ENCODE results near the gene CCL28. TPM values are rescaled to one million over a fixed set of nuclear protein-coding genes. Genes with fewer than 3 reads are reported as not detected.

CCL28 gene
- total and polyA plus RNA-seq, 10 of the 15 experiments (the other 5 are each of a cell fraction or from before 2014, with no cell fraction given): 1.5 to 7.5 (median 4.4) TPM

DNA sequence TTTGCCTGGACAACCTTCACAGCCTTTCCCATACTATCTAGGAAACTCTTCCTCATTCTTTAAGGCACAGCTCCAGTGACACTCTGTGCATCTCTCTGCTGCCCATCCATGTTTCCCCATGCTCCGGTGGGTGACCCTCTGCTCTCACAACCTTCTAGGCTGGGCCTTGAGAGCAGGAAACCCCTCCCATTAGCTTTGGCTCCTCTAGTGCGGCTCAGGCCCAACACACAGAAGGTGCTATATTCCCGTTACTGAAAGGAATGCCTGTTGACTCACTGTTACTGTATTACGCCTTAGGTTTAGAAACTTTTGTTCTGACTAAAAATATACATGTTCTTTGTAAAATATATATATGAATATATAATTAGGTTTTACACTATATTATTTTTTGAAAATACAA is 8.1 kb upstream of the CCL28 start:
- FAIRE-seq: no peak
- H3K27me3 ChIP-seq (replicated peaks in 1 of 2; ENCODE audit: control insufficient read depth in 2 of 2, insufficient read depth in 2 of 2, low read length in 1 of 2): no peaks in the 10 kb centered on the region
- ChIA-PET POLR2A (no interaction called here), SMC1A (ENCODE audit: uncharacterized antibody, unreplicated experiment) (no interaction called here), RAD21 (ENCODE audit: unreplicated experiment) (no interaction called here), CTCF (interaction anchor here (1.1 kb wide), 1 partner anchor 58 kb away, joined by 3 read pairs; no protein-coding TSS in a partner anchor)
- H2AFZ ChIP-seq (ENCODE audit: control insufficient read depth, low read depth, low read length): no peak overlapping the region
- H3K36me3 ChIP-seq (ENCODE audit: control insufficient read depth in 2 of 2, insufficient read depth in 2 of 2, low read length in 1 of 2): no peaks in the 10 kb centered on the region
- in situ Hi-C loops (cut with MboI) (no loop called here), intact Hi-C loops (cut with micrococcal nuclease; ENCODE audit: unreplicated experiment) (no loop called here)
- H3K4me1 ChIP-seq (ENCODE audit: control insufficient read depth, insufficient read depth, low read length): no peaks in the 10 kb centered on the region
- no peak for ATAC-seq
- no peak for TF ChIP-seq SP1 (IDR thresholded peaks at IDR 0.05; ENCODE audit: low read depth, low read length)
- no peak for TF ChIP-seq SUZ12 (IDR thresholded peaks at IDR 0.05; ENCODE audit: unreplicated experiment)
- no peak for TF ChIP-seq PAX5 (IDR thresholded peaks at IDR 0.05; ENCODE audit: borderline replicate concordance, low read depth, low read length)
- TF ChIP-seq, protein P1, sequence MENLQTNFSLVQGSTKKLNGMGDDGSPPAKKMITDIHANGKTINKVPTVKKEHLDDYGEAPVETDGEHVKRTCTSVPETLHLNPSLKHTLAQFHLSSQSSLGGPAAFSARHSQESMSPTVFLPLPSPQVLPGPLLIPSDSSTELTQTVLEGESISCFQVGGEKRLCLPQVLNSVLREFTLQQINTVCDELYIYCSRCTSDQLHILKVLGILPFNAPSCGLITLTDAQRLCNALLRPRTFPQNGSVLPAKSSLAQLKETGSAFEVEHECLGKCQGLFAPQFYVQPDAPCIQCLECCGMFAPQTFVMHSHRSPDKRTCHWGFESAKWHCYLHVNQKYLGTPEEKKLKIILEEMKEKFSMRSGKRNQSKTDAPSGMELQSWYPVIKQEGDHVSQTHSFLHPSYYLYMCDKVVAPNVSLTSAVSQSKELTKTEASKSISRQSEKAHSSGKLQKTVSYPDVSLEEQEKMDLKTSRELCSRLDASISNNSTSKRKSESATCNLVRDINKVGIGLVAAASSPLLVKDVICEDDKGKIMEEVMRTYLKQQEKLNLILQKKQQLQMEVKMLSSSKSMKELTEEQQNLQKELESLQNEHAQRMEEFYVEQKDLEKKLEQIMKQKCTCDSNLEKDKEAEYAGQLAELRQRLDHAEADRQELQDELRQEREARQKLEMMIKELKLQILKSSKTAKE (IDR thresholded peaks at IDR 0.05; ENCODE audit: low read depth, poor library complexity, severe bottlenecking): no peak
- TF ChIP-seq NBN (IDR thresholded peaks at IDR 0.05): no peak
- TF ChIP-seq, protein P2, sequence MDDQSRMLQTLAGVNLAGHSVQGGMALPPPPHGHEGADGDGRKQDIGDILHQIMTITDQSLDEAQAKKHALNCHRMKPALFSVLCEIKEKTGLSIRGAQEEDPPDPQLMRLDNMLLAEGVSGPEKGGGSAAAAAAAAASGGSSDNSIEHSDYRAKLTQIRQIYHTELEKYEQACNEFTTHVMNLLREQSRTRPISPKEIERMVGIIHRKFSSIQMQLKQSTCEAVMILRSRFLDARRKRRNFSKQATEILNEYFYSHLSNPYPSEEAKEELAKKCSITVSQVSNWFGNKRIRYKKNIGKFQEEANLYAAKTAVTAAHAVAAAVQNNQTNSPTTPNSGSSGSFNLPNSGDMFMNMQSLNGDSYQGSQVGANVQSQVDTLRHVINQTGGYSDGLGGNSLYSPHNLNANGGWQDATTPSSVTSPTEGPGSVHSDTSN (IDR thresholded peaks at IDR 0.05; ENCODE audit: insufficient replicate concordance, low read depth, low read length): no peak
- TF ChIP-seq PML (IDR thresholded peaks at IDR 0.05; ENCODE audit: low read length): no peak
- TF ChIP-seq, protein P3, sequence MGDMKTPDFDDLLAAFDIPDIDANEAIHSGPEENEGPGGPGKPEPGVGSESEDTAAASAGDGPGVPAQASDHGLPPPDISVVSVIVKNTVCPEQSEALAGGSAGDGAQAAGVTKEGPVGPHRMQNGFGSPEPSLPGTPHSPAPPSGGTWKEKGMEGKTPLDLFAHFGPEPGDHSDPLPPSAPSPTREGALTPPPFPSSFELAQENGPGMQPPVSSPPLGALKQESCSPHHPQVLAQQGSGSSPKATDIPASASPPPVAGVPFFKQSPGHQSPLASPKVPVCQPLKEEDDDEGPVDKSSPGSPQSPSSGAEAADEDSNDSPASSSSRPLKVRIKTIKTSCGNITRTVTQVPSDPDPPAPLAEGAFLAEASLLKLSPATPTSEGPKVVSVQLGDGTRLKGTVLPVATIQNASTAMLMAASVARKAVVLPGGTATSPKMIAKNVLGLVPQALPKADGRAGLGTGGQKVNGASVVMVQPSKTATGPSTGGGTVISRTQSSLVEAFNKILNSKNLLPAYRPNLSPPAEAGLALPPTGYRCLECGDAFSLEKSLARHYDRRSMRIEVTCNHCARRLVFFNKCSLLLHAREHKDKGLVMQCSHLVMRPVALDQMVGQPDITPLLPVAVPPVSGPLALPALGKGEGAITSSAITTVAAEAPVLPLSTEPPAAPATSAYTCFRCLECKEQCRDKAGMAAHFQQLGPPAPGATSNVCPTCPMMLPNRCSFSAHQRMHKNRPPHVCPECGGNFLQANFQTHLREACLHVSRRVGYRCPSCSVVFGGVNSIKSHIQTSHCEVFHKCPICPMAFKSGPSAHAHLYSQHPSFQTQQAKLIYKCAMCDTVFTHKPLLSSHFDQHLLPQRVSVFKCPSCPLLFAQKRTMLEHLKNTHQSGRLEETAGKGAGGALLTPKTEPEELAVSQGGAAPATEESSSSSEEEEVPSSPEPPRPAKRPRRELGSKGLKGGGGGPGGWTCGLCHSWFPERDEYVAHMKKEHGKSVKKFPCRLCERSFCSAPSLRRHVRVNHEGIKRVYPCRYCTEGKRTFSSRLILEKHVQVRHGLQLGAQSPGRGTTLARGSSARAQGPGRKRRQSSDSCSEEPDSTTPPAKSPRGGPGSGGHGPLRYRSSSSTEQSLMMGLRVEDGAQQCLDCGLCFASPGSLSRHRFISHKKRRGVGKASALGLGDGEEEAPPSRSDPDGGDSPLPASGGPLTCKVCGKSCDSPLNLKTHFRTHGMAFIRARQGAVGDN (IDR thresholded peaks at IDR 0.05): no peak
- no peak for TF ChIP-seq HDAC2 (IDR thresholded peaks at IDR 0.05)
- H3K4me2 ChIP-seq (ENCODE audit: control insufficient read depth, insufficient read depth): no peak overlapping the region
- WGBS (ENCODE audit: insufficient coverage, insufficient replicate concordance, low lambda C conversion rate, missing lambda C conversion rate): 97% methylated on average over 4 of the region's 4 CpGs
- H3K9me3 ChIP-seq (replicated peaks; ENCODE audit: control insufficient read depth, insufficient read depth, low read length): no peaks in the 10 kb centered on the region
- H4K20me1 ChIP-seq (ENCODE audit: control insufficient read depth, insufficient read depth): no peaks in the 10 kb centered on the region
- no peak overlapping the region for H3K27ac ChIP-seq (ENCODE audit: control insufficient read depth, insufficient read depth)
- H3K9ac ChIP-seq (ENCODE audit: control insufficient read depth, insufficient read depth, low read length): no peak overlapping the region
- DNase-seq (ENCODE audit: low read depth, low spot score): no peak
- no peak overlapping the region for H3K4me3 ChIP-seq
- no TSS peak for BruUV-seq (replicated peaks)
- H3K79me2 ChIP-seq (ENCODE audit: control insufficient read depth, insufficient read depth, low read length): no peaks in the 10 kb centered on the region
